GM19240 (cell line): ENCODE data around the gene TLX1.

ENCODE experiments used
- DNase-seq: peaks from one replicate; pipeline ENCODE4 v3.0.0; 2011; ENCODE audit warnings: low spot score; ENCODE audit not compliant: insufficient read length

TLX1 gene

DNA sequence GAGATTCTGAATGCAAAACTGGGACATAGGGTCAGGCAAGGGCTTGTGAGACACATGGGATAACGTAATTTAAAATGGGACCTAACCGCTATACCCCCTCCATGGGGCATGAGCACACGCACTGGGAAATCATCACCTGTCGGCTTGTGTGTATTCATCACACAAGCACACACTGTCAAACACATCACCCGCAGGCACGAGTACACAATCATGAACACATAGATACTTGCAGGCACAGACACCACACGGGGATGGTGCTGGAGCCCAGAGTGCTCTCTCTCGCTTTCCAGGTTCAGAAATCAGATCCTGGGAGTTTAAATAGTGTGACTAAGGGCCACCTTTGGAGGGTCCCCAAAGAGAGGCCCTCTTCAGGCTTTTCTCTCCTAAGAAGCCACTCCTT is 19.6 kb upstream of the TLX1 start:
- no peak for DNase-seq

DNA sequence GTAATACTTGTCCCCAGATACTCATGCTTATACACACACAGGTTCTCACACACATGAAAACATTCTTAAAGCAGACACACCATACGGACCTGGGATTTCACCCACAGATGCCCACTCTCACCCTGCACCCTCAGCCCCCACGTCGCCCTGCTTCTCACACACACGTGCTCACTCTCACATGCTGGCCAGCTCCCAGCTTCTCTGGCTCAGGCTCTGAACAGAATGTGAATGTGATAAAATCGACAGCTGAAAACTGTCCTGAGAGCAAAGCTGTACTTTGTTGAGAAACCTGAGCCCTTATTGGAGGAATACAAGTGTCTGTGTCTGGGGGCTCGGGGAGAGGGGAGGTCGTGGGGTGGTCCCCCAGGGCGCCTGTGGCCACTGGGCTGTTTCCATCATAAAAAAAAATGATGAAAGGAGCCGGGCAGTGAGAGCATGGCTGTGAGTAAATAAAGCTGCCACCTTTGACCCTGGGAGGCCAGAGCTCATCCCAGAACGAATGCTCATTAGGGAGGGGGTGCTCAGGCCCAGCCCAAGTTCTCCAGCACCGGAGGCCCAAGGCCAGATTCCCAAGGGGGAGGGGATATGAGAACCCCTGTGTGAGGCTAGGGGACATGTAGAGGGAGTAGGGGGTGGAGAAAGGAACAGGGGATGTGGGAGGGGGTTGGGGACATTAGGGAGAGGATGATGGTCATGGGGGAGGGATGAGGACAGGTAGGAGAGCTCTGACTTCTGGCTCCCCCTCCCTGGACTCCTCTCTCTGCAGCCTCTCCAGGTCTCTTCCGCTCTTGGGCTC is 18.1 kb upstream of the TLX1 start:
- DNase-seq: no peak

DNA sequence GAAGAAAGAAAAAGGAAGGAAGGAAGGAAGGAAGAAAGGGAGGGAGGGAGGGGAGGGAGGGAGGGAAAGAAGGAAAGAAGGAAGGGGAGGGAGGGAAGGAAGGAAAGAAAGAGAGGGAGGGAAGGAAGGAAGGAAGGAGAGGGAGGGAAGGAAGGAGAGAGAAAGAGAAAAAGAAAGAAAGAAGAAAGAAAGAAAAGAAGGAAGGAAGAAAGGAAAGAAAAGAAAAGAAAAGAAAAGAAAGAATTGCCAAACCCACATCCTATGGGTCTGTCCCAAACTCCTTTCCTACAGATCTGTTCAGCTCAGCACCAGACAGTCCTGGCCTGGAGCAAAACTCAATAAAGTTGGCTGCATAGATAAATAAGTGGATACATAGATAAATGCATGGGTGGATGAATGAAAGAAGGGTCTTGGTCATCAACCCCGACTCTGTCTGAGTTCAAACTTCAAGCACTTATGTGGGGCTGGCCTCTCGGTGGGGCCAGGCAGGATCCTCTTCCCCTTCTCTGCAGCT is 17.2 kb upstream of the TLX1 start:
- DNase-seq: no peak

DNA sequence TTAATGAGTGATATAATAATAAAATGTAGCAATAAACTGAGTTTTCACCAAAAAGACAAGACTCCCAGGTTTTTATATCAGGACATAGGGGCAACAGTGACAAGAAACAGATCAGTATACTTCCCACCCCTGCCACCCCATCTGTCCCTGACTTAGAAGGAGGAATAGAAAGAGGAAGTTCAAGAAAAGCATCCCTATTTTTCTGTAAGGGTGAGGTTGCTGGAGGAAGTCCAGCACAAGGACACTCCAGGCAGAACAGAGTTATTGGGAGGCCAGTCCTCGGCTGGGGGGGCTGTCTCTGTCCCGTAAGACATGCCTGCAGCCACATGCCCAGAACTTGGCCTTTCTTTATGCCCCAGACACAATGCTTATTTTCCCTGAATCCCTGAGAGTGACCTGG is 16.5 kb upstream of the TLX1 start:
- DNase-seq: no peak

DNA sequence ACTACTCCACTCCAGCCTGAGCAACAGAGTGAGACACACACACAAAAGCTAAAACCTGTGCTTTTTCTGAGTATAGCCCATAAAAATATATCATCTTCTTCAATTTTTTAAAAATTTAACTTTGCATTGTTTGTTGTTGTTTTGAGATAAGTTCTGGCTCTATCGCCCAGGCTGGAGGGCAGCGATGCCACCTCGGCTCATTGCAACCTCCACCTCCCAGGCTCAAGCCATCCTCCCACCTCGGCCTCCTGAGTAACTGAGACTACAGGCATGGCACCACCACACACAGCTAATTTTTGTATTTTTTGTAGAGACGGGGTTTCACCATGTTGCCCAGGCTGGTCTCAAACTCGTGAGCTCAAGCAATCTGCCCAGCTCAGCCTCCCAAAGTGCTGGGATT is 14.3 kb upstream of the TLX1 start:
- DNase-seq: no peak

DNA sequence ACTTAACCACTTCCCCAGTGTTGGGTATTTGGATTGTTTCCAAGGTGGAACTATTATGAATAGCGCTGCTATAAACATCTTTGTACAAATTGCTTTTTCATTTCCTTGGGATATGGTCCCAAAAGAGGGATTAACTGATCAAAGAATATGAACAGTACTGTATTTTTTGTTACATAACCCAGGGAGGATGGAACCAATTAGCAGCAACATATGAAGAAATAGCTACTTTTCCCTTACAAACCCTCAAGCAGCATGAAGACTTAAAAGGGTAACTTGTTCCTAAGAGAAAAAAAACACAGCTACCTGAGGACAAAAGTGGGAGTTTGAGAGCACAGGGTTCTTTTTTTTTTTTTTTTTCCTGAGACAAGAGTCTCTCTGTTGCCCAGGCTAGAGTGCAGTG is 13.1 kb upstream of the TLX1 start:
- no peak for DNase-seq

DNA sequence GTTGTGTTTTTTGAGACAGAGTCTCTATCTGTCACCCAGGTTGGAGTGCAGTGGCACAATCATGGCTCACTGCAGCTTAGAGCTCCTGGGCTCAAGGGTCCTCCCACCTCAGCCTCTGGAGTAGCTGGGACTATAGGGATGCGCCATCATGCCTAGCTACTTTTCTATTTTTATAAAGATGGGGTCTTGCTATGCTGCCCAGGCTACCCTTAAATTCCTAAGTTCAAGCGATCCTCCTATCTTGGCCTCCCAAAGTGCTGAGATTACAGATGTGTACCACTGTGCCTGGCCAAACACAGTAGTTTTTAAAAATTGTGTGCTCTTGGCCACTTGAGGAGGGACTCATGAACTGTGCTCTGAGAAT is 10.6 kb upstream of the TLX1 start:
- no peak for DNase-seq

DNA sequence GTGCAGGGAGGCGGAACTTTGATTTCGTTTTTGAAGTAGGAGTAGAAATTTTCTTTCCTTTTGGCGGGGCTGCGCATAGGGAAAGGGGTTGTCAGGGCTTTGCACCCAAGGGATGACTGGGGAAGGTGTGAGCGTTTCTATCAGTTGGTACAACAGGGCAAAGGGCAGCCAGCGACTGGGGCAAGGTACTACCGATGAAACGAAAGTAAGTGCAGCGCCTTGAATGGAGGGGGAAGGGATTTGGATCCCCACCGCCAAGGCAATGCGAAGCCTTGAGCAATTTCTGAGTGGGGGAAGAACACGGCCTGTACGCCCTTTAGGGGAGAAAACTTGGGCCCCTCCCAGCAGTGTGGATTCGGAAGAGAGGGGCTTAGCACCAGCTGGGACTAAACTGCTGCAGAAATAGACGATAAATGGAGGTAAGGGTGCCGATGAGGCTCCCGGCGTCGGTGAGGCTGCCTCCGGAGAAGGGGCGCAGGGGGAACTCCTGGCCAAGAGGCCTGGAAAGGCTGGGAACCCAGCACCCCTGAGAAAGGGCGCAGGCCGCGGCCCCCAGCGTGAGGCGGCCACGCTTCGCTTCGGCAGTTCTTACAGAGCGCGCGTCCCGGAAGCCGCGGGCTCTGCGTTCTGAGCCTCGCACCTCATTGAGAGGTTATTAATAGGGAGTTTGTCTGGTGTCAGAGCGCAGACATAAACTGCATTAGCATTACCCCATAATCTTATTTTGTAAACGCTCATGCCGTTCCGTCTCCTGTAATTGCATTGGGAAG is 10.0 kb upstream of the TLX1 start:
- DNase-seq: no peak

DNA sequence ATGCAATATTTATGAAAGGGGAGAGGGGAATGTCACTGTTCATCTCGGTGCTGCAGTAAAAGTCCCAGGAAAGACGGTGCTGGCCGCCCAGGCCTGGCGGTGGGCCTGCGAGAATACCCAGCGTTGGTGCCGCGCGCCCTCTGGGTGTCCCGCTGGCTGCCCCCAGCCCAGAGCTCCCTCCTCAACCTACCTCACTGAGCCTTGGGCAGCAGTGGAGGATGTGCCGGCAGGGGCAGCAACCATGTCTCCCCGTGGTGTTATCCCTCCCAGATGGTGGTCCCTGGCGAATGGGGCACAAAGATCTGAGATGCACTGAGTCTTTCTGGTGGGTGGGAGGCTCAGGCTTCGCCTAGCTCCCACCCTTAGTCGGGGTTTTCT is 9.5 kb upstream of the TLX1 start:
- DNase-seq: no peak

DNA sequence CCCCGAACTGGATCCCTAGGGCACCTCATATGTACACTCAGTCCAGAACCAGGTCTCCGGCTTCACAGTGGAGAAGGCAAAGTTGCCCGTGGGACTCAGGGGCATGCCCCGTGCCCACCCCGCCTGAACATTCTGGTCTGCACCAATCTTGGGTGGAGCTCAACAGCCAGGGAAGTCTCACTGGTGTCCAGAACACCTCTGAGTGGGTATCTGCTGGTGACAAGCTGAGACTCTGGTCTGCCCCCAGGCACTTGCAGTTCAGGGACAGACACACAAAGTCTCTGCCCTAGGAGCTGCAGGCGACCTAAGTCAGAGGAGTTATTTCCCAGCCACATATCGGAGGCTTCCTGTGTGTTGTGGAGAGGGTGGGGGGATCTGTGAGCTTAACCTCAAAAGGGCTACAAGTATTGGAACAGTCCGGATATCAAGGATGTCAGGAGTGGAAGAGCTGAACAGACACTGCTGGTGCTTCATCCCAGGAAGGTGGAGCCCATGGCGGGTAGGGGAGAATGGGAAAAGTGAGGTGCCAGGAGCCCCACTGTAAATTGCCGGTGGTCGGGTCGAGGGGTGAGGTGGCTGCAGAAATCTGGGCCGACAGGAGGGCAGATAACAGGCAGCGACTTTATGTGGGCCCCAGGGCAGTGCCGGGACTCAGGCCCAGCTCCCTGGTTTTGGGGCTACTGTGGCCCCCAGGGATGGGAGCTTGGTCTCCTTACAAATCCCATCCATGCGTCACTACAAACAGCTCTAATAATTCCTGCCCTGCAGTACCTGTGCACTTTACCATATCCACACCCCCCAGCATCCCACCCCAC is 8.6 kb upstream of the TLX1 start:
- DNase-seq: no peak

DNA sequence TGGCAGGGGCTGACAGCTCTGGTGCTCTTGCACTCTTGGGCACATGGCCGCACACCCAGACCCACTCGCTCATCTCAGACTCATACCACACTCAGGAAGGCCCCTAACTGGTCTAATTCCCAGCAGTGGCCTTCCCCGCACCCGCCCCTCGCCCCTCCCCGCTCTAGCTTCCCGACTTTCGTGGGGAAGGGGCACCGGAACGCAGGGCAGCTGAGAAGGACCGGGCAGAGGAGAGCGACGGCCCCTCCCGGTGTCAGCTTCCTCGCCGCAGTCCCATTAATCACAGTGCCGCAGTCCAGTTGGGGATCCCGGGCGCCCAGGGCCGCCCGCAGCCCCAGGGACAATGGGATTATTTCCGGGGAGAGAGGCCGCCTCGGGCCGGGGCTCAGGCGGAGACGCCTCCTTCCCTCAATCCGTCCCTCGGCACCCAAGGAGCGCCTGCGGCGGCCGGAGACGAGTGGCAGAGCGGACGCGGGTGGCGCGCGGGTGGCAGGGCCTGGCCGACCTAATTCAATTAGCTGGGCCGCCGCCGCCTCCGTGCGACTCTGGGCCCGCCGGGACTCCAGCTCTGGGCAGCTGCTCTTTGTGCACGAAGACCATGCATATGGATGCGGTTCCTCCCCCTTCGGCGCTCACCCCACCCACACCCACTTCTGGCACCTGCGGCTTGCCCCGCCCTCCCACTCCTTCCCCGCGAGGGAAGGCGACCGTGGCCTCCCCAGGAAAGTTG is 7.8 kb upstream of the TLX1 start:
- no peak for DNase-seq

DNA sequence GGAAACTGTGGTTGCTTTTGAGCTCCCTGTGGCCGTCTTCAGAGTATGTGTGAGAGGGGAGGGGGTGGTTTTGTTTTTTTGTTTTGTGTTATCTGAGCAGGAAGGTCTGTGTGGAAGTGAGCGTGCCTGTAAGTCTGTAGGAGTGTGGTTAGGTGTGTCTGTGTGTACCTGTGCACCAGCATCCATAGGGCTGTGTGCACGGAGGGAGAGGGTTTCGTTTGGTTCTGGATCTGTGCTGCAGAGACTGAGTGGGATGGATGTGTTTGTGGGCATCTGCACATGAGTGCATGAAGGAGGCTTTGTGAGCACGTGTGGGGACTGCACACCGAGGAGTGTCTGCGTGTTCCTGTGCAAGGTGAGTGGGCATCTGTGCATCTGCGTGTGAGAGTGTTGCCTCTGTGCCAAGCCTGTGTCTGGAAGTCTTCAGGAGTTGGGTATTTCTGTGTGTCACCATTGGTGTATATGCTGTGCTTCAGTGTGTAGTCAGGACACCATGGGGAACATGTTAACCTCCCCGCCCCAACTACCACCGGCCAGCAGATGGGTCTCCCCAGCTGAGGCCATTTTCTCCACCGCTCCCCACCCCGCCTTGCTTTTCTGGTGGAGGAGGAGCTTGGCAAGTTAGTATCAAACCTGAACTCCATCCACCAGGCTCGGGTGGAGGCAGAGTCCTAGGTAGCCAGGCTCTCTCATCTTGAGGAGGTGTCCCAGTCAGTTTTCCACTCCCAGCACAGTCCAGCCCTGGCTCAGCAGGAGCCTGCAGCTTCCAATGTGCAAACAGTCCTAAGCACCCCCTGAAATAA is 7.1 kb upstream of the TLX1 start:
- DNase-seq: no peak

DNA sequence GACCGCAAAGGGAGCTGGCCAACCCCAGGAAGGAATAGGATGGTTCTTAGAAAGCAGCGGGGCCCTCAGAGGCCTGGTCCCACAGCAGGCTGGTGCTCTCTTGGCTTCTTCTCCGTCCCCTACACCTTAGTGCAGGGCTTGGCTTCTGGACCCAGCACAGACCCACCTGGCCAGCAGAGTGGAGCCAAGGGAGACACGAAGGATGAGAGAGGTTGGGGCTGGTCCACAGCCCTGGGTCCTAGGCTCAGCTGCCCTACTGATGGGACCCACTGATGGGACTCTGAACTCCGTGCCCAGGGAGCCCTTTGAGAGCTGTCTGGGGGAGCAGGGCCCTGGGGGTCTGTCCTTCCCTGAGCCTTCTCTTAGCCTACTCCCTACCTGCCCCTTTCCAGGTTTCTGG is 6.2 kb upstream of the TLX1 start:
- no peak for DNase-seq

DNA sequence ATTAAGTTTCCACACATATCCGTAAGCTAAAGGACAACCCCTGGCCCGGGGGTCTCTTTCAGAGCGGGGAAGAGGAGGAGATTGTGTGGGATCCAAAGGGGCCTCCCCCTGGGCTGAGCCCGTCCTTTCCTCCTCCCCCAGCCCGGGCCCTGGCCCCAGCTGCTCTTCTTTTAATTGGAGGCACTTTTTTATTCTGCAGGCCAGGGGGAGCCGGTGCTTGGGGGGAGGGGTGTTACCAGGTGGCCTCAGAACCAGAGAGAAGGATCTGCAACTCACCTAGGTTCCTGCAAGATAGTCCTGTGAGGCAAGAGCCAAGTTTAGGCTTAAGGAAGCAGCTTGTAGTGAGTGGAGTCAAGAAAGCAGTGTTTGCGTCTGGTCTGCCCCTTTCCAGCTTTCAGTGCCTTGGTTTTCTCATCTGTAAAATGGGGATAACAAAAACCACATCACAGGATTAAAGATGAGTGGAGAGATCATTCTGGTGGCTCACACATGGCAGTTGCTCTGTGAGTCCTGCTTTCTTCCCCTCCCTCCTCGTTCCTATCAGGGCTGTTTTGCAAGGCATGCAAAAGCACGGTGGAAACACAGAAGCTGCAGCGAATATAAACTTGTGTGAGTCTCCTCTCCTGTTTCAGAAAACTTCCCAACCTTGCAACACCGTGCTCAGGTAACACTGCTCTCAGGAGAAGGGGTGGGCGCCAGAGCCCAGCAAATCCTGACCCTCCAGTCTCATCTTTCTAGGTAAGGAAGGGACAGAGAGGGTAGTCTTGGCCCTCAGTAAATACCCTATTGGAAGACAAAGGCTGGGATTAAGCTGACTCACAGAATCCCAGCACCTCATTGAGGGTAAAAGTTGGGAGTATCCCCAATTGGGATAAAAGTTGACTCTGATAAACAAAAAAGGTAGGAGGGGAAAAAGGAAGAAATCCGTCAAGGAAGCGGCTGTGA is 4.1 kb upstream of the TLX1 start:
- DNase-seq: no peak

DNA sequence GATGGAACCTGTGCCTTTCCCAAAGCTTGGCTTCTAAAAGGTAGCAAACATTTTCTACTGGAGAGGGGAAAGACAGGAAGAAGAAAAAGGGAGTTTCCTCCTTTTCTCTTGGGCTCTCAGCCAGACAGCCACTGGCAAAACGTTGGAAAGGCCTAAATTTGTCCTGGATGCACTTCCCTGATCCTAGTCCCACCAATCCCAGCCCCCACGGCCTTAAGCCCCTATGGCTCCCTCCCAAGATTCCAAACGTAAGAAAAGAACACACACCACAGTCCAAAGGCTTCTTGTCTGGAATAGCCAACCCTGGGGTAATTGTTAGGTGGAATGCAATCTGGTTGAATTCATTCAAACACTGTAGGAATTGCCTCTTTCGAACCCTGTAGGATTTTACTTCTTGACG is 959 bp upstream of the TLX1 start:
- DNase-seq: no peak

DNA sequence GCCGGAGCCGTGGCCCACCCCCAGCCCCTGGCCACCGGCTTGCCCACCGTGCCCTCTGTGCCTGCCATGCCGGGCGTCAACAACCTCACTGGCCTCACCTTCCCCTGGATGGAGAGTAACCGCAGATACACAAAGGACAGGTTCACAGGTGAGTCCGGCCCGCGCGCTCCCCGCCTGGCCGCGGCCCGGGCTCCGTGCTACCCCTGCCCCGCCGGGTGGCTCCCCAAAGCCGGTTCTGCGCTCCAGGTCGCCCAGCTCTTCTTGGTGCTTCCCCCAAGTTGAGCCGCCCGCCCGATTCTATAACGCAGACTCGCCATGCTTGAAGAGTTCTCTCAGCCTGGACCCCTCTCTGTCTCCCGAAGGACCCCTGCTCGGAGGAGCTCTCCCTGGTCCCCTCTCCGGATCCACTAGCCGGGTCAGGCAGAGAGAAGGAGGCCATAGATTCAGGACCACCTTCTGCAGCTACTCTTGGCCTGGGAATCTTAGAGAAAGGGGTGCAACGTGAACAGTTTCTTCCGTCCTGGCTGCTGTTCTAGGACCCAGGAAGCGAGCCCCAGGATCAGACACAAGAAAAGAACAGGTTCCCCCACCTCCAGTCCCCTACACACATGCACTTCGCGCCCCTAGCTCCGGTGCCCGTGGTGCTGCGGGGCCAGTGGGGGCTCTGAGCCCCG is 999 bp downstream of the TLX1 start:
- no peak for DNase-seq

DNA sequence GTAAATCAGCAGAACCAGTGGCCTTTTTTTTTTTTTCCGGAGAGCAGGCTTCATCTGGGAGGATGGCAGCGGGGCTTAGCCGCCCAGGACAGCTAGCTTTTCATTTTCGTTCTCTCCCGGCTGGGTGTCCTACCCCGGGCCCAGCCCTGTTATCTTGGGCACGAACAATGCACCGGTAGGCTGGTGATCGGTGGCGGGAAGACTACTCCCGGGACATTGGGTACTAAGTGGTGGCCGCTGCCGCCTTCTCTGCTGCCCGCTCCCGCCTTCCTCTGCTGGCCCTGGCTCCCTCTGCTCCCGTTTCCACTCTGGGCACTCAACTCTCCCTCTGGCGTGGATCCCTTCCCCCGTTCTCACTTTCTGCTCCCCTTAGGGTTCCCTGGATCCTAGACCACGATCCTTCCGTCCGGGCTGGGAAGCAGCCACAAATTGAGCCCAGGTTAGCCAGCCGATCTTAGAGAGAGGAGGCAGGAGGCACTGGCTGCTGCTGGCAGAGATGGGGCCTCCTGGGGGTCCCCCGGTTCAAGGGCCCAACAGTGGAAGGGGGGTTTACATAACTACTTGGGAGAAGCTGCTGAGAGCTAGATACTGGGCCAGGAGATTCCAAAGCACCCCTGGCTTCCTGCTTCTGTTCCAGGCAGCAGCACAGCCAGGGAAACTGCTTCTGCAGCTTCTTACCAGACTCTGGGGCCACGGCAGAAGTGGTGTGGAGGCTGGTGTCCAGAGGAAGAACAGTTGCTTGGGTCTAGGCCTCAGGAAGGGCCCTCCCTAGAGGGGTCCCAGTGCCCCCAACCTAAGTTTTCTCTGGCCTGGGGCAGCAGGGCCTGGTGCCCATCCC is 1.8 kb downstream of the TLX1 start:
- DNase-seq: no peak
